Endothelial cell of umbilical vein (primary cell): ENCODE data around the gene GCSAML. TPM values are rescaled to one million over a fixed set of nuclear protein-coding genes. Genes with fewer than 3 reads are reported as not detected.

Experiments used
- BruUV-seq: library from RNA; stranded (reverse); fragments of 400-500 nt; replicated peaks from 2 replicates; lab custom pipeline; 2021; lab: Mats Ljungman, UMichigan
- CTCF ChIA-PET: fragments of 300-600, 350-600 bp; sonication (Branson Sonifier 250); formaldehyde crosslinking; loops from one replicate; lab custom pipeline; 2021; ENCODE audit warnings: antibody characterized with exemption, inconsistent platforms; lab: Charles Lee
- POLR2A ChIA-PET: fragments of 300-600, 350-600 bp; sonication (Branson Sonifier 250); formaldehyde crosslinking; loops from one replicate; lab custom pipeline; 2021; ENCODE audit warnings: antibody characterized with exemption, inconsistent platforms; lab: Charles Lee
- DNase-seq: peaks from one replicate; pipeline ENCODE4 v3.0.0-alpha.2; 2011; ENCODE audit warnings: low read depth, low spot score
- FAIRE-seq: peaks from 2 replicates; lab custom pipeline; 2011; peaks lifted over from hg19 to GRCh38; lab: Jason Lieb, UNC
- H2AFZ ChIP-seq: 2 replicates; pipeline ENCODE4 v1.6.0; 2012; ENCODE audit warnings: low read depth, low read length, control low read depth, inconsistent platforms
- H3K27ac ChIP-seq: 2 replicates; pipeline ENCODE4 v1.5.1; 2011; ENCODE audit warnings: low read depth, mild to moderate bottlenecking, control low read depth, low read length, moderate library complexity; ENCODE audit not compliant: insufficient read depth
- H3K27me3 ChIP-seq, 2 experiments: 2 replicates each; pipeline versions ENCODE4 v1.6.0 to v1.6.1; 2011; ENCODE audit warnings: low read length in 2 of 2, mixed read lengths in 1 of 2; ENCODE audit not compliant: control insufficient read depth in 2 of 2, insufficient read depth in 2 of 2
- H3K36me3 ChIP-seq, 2 experiments: 2 replicates in 1 of 2; 3 replicates in 1 of 2; pipeline ENCODE4 v1.5.1; 2011; ENCODE audit warnings: low read length in 2 of 2, mild to moderate bottlenecking in 1 of 2, moderate library complexity in 1 of 2; ENCODE audit not compliant: control insufficient read depth in 2 of 2, insufficient read depth in 2 of 2; ENCODE audit errors: extremely low read depth in 1 of 2
- H3K4me1 ChIP-seq: 3 replicates; pipeline ENCODE4 v1.5.1; 2011; ENCODE audit warnings: mild to moderate bottlenecking, low read length; ENCODE audit not compliant: control insufficient read depth, insufficient read depth; ENCODE audit errors: extremely low read depth
- H3K4me2 ChIP-seq: 2 replicates; pipeline ENCODE4 v1.6.1; 2011; ENCODE audit warnings: low read length, control low read depth, mixed read lengths; ENCODE audit not compliant: insufficient read depth
- H3K4me3 ChIP-seq, 3 experiments: fragments of 200-600 bp in 1 of 3; sonication (generic), shearing (Covaris generic) in 1 of 3; replicated peaks in 1 of 3; 2 replicates each; pipeline ENCODE4 v1.5.1; 2011 to 2016; ENCODE audit warnings: control low read depth in 3 of 3, low read length in 3 of 3, mild to moderate bottlenecking in 2 of 3, inconsistent platforms in 1 of 3, low read depth in 1 of 3, moderate library complexity in 1 of 3; ENCODE audit not compliant: insufficient read depth in 1 of 3
- H3K79me2 ChIP-seq: 2 replicates; pipeline ENCODE4 v1.6.0; 2012; ENCODE audit warnings: low read length, inconsistent platforms; ENCODE audit not compliant: control insufficient read depth, insufficient read depth
- H3K9ac ChIP-seq: replicated peaks from 2 replicates; pipeline ENCODE3; 2011; ENCODE audit warnings: low read length, control low read depth; ENCODE audit not compliant: insufficient read depth; ENCODE audit errors: extremely low read depth
- H3K9me1 ChIP-seq: replicated peaks from 3 replicates; pipeline ENCODE4 v1.6.0; 2011; ENCODE audit warnings: mild to moderate bottlenecking, low read length; ENCODE audit not compliant: control insufficient read depth, insufficient read depth; ENCODE audit errors: extremely low read depth
- H3K9me3 ChIP-seq: replicated peaks from 2 replicates; pipeline ENCODE4 v1.5.1; 2012; ENCODE audit warnings: low read length, inconsistent platforms; ENCODE audit not compliant: control insufficient read depth, insufficient read depth
- H4K20me1 ChIP-seq: replicated peaks from 2 replicates; pipeline ENCODE3; 2011; ENCODE audit warnings: mild to moderate bottlenecking, low read length; ENCODE audit not compliant: control insufficient read depth, insufficient read depth; ENCODE audit errors: extremely low read depth
- CTCF ChIP-seq, 2 donors: IDR thresholded peaks; 1 replicate in 1 of 2; 2 replicates in 1 of 2; pipeline ENCODE4 v1.5.1; 2011; ENCODE audit warnings: low read length in 2 of 2, mild to moderate bottlenecking in 2 of 2, moderate library complexity in 2 of 2, control low read depth in 1 of 2, inconsistent platforms in 1 of 2, low read depth in 1 of 2; ENCODE audit not compliant: insufficient read depth in 1 of 2; ENCODE audit errors: extremely low read depth in 1 of 2
- EZH2 ChIP-seq: IDR thresholded peaks from 2 replicates; pipeline ENCODE4 v1.6.1; 2012; ENCODE audit warnings: borderline replicate concordance, low read depth, mild to moderate bottlenecking, moderate library complexity, low read length, inconsistent platforms; ENCODE audit not compliant: severe bottlenecking
- FOS ChIP-seq: IDR thresholded peaks from 2 replicates; pipeline ENCODE4 v1.6.1; 2011; ENCODE audit warnings: mild to moderate bottlenecking, low read length, moderate library complexity, borderline replicate concordance; ENCODE audit not compliant: insufficient read depth
- GATA2 ChIP-seq: IDR thresholded peaks from 2 replicates; pipeline ENCODE4 v1.7.0; 2011; ENCODE audit warnings: low read depth, mild to moderate bottlenecking, moderate library complexity, mixed read lengths, low read length; ENCODE audit not compliant: insufficient read length, insufficient read depth
- JUN ChIP-seq: IDR thresholded peaks from 2 replicates; pipeline ENCODE4 v1.6.1; 2011; ENCODE audit warnings: borderline replicate concordance, low read depth; ENCODE audit not compliant: insufficient read length, insufficient read depth
- MAX ChIP-seq: IDR thresholded peaks from 2 replicates; pipeline ENCODE4 v1.6.1; 2011; ENCODE audit not compliant: insufficient read depth, insufficient read length
- MYC ChIP-seq: IDR thresholded peaks from one replicate; pipeline ENCODE4 v1.6.1; 2011; ENCODE audit warnings: mild to moderate bottlenecking, low read depth, low read length
- POLR2A ChIP-seq: IDR thresholded peaks from 2 replicates; pipeline ENCODE4 v1.6.1; 2012; ENCODE audit warnings: low read depth, mild to moderate bottlenecking, control low read depth, low read length
- POLR2AphosphoS5 ChIP-seq: IDR thresholded peaks from 2 replicates; pipeline ENCODE4 v1.6.1; 2012; ENCODE audit warnings: low read depth, mild to moderate bottlenecking, control low read depth, low read length, moderate library complexity; ENCODE audit not compliant: insufficient read depth
- dilution Hi-C: fragments of 300-500 bp; cut with MboI; formaldehyde crosslinking; loops from one replicate; pipeline ENCODE4 v1.15.0; 2019; ENCODE audit warnings: low sequenced_read_pairs; ENCODE audit not compliant: extremely low pct_ligation_motif_present
- intact Hi-C: fragments of 100-400 bp; cut with micrococcal nuclease; formaldehyde crosslinking; loops from one replicate; pipeline ENCODE4 v1.10.0; 2022
- polyA plus RNA-seq, 4 experiments: library from polyadenylated mRNA; depleted of rRNA in 3 of 4; stranded (reverse) in 3 of 4; unstranded in 1 of 4; fragments of >200 nt; gene quantifications; 2 replicates each; pipeline versions ENCODE4 v1.2.1 to v1.2.3, GENCODE V29; 2011 to 2012; ENCODE audit warnings: missing spikeins in 1 of 4
- total RNA-seq: library from RNA; stranded (reverse); gene quantifications from 2 replicates; pipeline ENCODE4 v1.2.3, GENCODE V29; 2021

The GCSAML gene
- total and polyA plus RNA-seq, 2 donors (not counting 3 experiments of a cell fraction or from before 2014, with no cell fraction given): not detected

- intact Hi-C loops (no loop called here), dilution Hi-C loops (no loop called here)
- BruUV-seq: no TSS peak
- H3K4me2 ChIP-seq: no peak overlapping the region
- TF ChIP-seq JUN: no peak
- TF ChIP-seq EZH2: no peak
- no peak for TF ChIP-seq GATA2
- TF ChIP-seq MAX: no peak
- no peak for TF ChIP-seq FOS
- no peak for TF ChIP-seq CTCF (IDR thresholded peaks at IDR 0.05; ENCODE audit: extremely low read depth in 1 of 2, insufficient read depth in 1 of 2, low read depth in 1 of 2, low read length in 2 of 2)
- TF ChIP-seq POLR2A: no peak
- no peak for TF ChIP-seq POLR2AphosphoS5
- no peak for TF ChIP-seq MYC
- H3K4me3 ChIP-seq: no peak overlapping the region
- H3K27ac ChIP-seq: no peak overlapping the region
- H3K27me3 ChIP-seq: no peaks in the 10 kb centered on the region
- H3K9ac ChIP-seq: no peak overlapping the region
- H3K79me2 ChIP-seq: no peaks in the 10 kb centered on the region
- H2AFZ ChIP-seq: no peak overlapping the region
- H3K4me1 ChIP-seq: no peaks in the 10 kb centered on the region
- ChIA-PET POLR2A (no interaction called here), CTCF (no interaction called here)
- peaks cover 1% of the 10 kb centered on the region for H3K9me3 ChIP-seq
- no peaks in the 10 kb centered on the region for H4K20me1 ChIP-seq
- no peak for DNase-seq
- H3K9me1 ChIP-seq: no peaks in the 10 kb centered on the region
- no peaks in the 10 kb centered on the region for H3K36me3 ChIP-seq
- FAIRE-seq: no peak
Observed at GRCh38 chr1:247531937-247532336, 17.0 kb upstream of the GCSAML start.
